HG02610 (cell line): Measurements from ENCODE around the gene MGLL.

Experiments
- ATAC-seq: cut with Tn5 transposase; IDR thresholded peaks from one replicate; pipeline ENCODE4 v1.9.1; 2021; ENCODE audit warnings: mild to moderate bottlenecking, moderate library complexity; ENCODE audit not compliant: unreplicated experiment

Gene MGLL

DNA sequence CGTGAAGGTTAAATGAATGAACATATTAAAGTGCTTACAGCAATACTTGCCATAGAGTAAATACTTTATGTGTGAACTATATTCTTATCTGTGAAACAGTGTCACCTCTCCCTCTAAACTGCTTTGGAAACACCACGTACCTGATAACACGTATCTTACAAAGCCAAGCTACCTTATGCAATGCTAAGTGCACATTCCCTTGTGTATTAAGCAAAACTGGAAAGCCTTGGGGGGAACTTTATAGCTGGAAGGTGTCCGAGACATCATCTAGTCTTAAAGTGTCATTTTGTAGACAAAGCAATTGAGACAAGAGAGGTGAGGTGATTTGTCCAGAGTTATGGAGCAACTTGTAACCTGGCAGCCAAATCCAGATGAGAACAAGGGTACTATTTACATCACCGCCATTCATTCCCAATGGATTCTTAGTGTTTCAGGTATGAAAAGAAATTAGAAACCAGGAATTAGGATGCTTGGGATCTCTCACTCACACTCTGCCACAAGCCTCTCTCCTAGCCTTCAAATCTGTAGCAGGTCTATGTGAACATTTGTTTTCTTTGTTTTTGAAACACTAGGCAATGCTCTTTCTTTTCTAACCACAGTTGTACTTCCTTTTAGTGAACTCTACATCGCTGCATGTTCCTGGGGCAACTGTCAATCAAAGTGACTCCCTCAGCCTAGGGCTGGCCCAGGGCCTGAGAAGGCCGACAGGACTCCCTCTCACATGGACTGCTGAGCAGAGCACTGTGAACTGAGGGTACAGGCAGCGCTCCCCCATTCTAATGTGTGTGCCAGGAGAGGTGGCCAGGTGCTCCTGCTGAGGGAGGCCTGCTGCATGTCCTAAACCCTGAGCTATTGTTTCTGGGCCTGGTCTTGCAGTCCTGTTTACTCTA, 13.9 kb upstream of the MGLL start:
- ATAC-seq, result peak; percentile 68

DNA sequence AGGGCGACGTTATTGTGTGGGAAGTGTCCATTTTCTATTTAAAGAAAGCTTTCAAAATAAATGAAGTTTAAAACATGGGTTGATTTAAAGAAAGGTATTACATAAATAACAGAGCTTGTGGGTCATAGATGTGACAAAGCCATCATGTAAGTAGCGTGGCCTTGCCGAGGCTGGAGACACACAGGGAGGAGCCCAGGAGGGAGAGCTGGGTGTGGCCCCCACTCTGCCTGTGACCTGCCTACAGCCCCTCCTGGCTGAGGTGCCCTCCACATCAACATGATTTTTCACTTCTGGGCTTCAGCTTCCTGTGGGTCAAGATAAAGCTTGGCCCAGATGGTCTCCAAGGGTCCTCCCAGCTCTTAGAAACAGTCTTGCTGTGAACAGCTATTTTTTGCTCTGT, 12.5 kb upstream of the MGLL start:
- peak; percentile 6 for ATAC-seq

DNA sequence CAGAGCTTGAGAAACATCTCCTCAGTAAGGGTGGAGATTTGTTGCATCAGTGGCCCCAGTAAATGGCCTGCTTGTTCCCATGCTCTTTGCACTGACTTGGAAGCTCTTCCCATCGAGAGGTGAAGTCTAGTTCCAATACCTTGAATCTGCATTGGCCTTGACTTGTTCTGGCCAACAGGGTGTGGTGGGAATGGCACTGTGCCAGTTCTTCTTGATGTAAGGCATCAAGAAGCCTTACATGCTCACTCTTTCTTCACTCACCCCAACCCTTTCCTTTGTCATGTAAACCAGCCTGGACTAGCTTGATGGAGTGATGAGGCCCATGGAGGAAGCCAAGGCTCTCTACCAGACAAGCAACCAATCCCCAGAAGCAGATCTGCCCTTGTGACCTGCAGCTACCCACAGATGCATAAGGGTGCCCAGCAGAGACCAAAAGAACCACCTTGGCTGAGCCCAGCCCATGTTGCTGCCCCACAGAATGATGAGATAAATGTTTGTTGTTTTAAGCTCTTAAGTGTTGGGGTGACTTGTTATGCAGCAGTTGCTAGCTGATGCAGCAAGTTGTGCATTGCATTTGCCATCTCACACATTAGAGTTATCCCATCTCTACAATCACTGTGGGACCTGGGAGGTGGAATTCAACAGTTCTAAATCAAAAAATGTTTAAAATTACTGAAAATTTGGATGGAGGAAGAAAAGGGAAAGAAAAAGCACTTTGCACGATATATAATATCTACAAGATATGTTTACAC, 11.1 kb upstream of the MGLL start:
- ATAC-seq, result no peak

DNA sequence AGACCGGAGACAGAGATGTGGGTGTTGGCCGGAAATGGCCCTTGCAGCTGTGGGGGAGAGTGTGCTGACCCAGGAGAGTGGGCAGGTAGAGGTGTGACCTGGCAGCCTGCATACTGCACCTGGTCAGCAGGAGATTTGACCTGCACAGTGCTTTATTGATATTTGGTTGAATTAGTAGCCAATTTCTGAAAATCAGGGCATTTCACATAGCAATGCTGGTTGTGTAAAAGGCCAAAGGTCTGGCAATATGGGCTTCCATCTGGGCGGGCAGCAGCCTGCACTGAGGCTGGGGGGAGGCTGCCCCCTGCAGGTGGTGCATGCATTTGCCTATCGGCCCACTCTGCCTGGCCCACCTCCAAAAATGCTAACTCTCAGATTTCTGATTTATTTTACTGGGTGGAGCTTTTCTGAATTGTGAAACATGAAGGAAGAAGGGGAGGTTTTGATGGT, 9.4 kb upstream of the MGLL start:
- no peak for ATAC-seq

DNA sequence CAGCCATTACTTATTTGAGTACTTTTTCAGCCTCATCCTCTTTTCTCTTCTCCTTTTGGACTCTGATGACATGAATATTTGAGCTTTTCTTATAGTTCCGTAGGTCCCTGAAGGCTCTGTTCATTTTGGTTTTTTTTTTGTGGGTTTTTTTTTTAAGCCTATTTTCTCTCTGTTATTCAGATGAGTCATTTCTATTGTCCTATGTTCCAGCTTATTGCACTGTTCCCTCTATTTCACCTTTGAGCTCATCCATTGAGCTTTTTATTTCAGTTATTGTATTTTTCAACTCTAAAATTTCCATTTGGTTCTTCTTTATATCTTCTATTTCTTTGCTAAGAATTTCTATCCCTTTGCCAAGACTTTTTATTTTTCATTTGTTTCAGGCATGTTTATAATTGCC, 7.2 kb upstream of the MGLL start:
- no peak for ATAC-seq

DNA sequence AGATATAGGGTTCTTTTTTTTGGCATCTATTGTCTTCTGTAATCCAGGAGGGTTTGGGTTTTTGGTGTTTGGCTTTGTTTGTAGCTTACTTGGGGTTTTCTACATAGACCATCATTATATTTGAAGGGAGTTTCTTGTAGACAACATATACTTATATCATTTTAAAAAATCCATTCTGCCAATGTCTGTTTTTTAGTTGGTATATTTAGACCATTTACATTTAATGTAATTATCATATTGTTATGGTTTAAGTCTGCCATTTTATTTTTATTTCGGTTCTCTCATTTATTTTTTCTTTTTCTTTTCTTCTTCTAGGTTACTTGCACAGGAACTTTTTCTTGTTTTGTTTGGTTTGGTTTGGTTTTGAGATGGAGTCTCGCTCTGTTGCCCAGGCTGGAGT, 5.5 kb upstream of the MGLL start:
- ATAC-seq, result no peak

DNA sequence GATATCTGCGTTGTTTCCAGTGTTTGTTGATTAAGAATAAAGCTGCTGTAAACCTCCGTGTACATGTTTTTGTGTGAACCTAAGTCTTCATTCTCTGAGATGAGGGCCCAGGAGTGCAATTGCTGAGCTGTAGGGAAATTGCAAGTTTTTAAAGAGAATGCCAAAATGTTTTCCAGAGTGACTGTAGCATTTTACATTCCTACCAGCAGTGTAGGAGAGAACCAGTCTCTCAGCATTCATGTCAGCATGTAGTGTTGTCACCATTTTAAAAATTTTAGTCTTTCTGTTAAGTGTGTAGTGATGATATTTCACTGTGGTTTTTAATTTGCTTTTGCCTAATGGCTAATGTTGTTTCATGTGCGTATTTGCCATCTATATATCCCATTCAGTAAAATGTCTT, 3.4 kb upstream of the MGLL start:
- ATAC-seq, result no peak

DNA sequence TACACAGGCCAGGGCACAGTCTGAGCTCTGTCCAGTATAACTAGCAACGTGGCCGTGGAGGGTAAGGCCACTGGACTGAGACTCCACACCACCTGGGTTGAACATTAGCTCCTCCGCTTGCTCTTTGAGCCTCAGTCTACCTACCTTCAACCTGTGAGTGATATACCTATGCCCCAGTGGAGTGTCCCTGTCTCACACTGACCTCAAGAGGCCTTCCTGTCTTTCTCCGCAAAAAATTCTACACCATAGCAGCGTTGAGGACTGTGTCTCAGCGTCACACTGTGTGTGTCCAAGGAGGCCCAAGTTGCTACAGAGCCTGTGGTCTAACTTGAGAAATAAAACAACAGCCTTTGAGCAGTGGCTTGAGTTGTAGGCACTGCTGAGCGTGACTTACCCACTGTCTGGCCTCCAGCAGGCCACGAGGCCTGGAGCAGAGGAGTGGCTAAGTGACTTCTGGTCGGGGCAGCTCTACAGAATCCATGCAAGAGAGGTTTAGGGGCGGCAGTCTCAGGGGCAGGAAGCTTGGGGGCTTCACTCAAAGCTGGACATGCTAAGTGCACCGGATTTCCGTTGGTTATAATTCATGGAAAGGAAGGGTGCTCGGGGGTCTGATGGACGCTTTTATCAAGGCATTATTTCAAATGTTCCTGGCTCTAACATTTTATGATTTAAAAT, 2.0 kb upstream of the MGLL start:
- no peak for ATAC-seq

DNA sequence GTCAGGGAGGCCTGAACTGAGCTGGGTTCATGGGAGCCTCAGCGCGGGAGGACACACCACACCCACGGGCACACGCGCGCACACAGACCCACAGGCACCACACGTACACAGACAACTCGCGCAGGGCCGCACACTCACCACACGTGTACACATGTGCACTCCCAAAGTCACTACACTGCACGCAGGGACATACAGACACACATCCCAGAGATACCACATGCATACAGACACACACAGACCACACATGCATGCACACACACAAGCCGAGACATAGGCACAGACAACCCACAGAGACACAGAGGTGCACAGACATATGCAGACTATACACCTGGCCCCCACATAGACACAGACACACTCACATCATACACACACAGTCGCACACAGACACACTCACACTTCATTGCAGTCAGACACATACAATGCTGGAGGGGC, 1.1 kb upstream of the MGLL start:
- no peak for ATAC-seq

DNA sequence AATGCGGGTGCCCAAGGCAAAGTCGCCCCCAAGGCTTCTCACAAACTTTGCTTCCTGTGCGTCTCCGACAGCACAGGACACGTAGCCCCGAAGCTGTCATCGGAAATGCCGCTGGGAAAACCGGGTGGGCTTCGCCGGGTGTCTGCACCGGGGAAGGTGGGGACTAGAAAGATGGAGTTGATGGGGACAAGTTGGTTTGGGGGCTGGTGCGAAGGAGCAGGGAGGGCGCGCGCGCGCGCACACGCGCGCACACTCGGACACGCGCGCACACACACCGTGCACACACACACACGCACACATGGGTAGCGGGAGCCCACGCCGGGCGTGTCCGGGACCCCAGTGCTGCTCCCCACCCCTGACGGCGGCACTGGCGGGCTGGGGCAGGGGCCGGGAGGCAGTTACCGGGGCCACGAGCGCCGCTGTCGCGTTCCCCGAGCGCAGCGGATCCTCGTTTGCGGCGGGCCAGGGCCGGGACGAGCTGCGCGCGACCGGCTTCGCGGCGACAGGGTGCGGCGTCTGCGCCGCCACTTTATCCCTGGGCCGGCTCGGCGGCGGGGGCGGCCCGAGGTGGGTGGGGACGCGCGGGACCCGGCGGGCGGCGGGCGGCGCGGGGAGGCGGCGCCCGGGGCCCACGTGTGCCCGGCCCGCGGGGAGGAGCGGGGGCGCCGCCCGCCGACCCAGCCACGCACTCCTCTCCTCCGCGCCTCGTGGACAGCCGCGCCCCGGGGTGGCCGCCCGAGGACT, 539 bp upstream of the MGLL start:
- peak; percentile 47 for ATAC-seq

DNA sequence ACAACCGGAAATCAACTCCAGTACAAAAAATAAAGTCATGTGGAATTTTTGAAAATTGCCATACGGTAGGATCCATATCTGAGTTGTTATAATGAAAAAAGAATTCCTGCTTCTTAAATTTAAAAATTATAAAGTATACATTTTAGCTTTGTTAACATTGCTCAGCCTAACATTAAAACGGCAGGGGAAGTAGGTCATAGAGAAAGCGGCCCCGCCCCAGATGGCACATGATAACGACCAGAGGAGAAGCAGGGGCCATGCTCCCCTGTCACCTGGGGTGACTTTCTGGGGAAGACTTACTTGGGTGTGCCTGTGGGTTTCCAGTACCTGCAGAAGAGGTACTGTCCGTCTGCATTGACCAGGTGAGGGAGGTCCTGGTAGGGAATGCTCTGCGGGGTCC, 921 bp downstream of the MGLL start:
- no peak for ATAC-seq

DNA sequence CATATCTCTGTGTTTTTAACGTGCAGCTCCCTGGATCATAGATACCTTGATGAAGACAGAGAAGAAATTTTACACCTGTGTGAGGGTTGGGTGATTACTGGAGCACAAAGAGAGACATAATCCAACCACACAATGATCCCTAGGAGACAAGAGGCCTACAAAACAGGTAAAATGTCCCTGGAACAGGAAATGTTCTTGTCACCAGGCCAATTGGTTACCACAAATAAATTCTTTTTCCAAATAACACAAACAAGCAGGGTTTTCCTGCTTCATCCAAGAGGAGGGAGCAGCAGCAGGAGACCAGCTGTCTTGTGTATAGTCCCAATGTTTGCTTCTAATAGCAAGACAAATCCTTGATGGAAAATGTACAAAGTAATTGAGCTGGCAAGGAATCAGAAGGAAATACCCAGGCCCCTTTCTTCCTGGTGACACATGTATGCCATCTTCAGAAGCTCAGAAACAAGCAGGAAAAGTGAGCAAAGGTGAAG, 1.4 kb downstream of the MGLL start:
- ATAC-seq, result no peak

DNA sequence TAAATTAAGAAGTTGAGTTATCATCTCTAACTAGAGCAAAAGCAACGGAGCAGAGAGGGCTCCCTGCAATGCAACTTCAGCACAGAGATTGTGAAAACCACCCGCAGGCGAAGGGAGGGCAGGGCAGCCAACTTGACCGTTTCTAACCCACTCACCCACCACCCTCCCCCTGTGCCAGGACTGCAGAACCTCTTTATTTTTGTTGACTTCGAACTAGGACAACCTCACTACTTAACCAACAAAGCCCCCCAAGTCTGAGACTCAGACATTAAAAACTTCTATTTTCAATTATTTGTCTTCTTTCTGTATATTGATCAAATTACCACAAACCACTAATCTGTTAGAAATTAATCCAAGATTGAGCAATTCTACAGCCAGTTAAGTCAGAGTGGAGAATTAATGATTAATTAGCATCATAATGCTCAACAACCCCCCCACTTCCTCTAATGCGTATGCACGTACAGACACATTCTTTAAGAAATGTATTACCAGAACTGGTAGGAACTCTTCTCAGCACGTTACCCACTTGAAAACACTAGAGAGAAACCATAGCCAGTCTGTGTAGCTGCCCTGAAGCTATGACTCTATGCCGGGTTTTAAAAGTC, 2.0 kb downstream of the MGLL start:
- no peak for ATAC-seq

DNA sequence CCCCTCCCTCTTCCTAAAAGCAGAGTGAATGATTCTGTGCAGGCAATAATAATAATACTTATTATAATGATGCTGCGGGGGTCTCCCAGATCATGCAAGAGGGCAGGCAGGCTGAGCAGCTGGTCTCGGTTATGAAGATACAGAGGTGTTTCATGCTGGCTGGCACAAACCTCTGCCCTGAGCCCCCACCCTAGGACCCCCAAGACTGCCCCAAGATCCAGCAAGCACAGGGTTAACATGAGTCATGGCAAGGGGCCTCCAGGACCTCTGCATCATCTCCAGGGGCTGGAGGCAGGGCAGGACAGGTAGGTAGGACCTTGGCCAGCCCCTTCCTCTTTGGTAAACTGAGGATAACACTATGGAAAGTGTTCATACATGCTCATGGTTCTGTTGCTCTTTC, 2.7 kb downstream of the MGLL start:
- no peak for ATAC-seq

DNA sequence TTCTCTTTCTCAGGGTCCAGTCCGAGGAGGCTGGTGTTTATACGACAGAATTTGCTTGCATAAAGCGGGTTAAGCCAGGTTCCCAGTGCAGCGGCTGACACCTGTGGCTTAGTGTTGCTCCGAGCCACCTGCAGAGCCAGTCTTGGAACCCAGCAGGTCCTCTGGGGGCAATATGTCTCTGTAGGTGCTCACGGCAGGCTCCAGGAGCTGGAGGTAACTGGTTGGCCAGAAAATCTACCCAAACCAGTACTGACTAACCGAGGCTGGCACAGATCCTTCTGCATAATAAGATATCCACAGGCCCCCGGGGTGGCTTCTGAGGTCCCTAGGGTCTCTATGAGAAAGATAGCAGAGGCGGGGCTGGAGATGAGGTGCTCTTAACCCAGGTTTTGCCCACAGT, 3.2 kb downstream of the MGLL start:
- ATAC-seq, result no peak

DNA sequence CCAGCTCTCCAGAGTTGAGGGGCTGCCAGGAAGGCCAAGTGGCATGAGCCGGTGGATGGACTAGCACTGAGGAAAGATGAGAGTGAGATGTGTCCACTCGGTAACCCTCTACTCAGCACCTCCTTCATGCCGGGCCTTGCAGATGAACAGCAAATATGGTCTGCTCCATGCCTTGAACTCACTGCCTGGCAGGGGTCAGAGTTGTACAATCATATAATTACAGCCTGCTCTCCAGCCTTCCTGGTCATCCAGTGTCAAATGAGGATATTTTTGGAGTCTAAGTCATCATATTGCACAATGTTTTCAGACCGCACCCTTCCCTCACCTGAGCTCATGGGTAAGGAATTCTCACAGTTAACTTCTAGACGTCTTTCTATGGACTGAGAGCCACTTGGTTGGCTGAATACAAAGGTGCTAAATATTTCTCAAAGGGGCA, 4.9 kb downstream of the MGLL start:
- ATAC-seq, result no peak

DNA sequence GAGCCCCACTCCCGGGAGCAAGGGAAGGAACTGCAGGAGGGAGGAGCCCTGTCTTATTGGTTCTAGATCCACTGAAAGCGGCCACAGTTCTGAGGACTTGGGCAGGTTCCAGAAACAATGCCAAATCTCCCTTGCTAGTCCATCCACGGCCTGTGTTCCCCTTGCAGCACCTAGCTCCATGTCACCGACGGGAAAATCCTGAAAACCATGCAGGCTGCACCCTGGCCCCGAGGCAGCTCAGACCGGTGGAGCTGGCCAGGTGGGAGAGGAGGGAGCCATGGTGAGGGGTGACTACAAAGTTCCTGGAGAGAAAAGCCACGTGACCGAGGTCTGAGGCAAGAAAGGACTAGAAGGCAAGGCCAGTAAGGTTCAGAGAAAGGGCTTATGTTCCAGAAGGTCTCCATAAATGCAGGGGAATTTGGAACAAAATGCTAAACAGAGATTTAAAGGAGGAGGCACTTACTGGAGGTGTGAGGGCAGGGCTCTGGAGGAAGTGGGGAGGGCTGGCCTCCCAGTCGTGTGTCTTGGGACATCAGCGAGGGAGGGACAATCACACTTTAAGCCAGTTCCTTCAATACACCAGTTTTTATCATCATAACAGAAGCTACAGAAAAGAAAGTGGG, 5.4 kb downstream of the MGLL start:
- no peak for ATAC-seq

DNA sequence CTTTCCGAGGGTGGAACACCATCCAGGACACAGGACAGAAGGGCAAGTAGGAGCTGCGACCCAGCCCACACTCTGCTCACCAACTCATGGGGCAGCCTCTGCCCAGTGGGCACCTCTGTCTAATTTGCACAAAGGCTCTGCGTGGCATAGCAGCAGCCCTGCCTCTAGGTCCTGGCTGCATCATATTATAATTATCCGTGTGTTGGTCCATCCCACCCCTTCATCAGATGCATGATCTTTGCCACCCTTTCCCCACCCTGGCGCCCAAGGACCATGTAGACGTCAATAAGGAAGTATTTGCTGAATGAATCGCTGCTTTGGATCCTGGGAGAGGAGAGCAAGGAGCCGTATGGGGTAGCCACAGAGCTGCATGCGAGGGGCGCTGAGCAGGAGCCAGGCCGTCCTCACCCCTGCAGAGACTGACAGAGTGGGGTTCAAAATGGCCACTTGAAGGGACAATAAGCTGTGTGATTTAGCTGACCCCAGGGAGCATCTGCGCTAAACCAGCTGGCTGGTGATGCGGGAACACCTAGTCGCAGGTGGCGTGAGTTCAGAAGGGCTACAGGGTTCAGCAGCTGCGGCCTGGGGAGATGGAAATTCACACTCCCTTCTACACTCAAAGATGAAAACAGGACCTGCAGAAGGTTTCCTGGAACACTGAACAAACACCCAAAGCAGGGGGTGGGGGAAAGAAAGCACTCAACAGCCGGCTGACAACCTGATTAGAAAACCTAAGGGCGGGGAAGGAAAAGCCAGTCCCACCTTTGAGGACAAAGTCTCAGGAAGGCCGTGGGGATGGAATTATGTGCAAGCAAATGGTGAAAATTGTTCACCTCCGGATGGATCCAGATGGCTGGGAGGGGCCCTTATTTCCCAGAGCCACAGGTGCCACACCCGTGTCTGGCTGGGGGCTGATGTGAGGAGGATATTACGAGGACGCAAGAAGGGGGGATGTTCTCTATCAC, 6.4 kb downstream of the MGLL start:
- no peak for ATAC-seq

DNA sequence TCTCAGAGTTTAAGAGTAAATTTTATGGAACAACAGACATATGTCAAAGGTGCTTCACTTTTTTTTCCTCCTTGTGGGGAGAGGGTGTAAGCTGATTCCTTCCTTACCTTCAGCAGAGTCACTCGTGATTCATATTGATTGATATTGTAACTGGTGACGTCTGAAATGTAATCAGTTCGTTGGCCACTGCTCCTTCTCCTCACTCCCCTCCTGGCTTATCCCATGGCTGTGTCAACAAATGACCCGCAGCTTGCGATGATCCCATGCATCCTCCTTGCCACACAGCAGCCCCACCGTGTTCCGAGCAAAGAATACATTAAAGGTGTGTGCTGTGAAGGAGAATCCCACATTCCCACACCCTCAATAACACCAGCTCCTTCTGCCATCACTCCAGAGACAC, 7.3 kb downstream of the MGLL start:
- ATAC-seq, result no peak
